CD4-positive, alpha-beta T cell treated with Interleukin-17A for 4 hours (primary cell): ENCODE results near the gene CBLB.

Experiments
- DNase-seq: peaks from one replicate; pipeline ENCODE4 v3.0.0-alpha.2; 2020; ENCODE audit warnings: mixed read lengths

The CBLB gene

DNA sequence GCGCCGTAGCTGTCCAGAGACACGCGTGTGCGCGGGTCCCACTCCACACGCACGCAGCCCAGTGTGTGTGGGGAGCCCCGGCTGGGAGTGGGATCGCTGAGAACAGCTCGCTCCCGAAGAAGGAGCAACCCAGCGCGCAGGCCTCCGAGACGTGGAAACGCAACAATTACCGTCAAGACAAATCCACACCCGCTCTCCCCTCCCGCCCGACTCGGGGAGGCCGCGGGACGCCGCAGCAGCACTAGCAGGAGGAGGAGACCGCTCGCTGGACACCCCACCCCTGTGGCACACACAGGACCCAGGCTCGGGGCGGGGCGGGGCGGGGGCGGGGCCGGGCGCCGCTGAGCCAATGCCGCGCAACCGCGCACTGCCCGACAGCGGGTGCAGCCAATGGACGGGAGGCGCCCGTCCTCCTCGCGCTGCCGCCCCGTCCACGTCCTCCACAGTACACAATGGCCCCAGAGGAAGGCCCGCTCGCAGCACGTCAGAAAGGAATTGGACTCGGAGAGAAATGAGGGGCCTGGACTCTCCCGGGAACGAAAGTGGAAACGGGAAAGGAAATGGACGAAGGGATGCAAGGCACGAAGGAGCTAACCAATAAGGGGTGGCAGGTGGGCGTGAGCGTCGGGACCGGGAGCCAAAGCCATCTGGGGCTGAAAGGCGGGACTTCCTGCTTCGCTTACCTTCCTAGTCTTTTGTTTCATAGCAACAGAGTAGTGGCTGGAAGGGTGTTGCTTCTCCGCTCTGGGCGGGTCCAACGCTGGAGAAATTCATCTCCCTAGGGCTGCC, at the start of gene CBLB:
CBLB (minus strand) TSS at position 271 of the 789 bp plus-strand sequence. CDS start 1,435 bp downstream, outside the sequence.
- peak; percentile 92 for DNase-seq

DNA sequence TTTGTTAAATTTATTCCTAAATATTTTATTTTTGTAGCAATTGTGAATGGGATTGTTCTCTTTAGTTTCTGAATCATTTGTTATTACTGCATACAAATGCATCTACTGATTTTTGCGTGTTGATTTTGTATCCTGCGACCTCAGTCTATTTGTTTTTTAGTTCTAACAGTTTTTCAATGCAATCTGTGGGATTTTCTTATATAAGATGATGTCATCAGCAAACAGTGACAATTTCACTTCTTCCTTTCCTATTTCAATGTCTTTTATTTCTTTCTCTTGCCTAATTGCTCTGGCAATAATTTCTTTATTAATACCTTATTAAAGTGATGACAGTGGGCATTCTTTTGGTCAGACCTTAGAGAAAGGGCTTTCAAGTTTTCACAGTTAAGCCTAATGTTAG, 48.0 kb upstream of the CBLB start:
- DNase-seq, result no peak

DNA sequence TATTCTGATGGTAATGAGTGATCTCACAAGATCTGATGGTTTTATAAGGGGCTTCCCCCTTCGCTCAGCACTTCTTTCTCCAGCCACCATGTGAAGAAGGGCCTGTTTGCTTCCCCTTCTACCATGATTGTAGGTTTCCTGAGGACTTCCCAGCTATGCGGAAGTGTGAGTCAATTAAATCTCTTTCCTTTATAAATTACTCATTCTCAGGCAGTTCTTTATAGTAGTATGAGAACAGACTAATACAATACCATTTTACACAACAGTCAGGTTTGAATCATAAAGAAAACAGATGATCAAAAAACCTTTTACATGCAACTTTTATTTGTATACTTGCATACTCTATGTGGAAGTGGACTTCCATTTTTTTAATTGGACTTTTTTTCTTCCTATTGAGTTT, 46.7 kb upstream of the CBLB start:
- no peak for DNase-seq

DNA sequence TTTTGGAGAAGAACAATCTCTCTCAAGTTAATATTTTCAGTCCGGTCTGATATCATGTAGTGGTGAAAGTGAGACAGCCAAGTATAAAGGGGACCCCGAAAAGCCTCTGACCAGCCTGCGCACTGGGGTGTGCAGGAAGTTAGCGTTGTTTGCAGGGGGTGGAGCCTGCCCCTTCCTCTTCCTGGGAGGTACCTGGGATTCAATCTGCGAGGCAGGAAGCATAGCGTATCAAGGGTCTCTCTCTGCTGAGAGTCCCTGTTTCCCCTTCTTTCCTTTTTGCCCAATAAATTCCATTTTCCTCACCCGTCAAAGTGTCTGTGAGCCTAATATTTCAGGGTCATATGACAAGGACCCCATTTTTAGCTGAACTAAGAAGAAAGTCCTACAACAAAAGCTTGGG, 44.8 kb upstream of the CBLB start:
- no peak for DNase-seq

DNA sequence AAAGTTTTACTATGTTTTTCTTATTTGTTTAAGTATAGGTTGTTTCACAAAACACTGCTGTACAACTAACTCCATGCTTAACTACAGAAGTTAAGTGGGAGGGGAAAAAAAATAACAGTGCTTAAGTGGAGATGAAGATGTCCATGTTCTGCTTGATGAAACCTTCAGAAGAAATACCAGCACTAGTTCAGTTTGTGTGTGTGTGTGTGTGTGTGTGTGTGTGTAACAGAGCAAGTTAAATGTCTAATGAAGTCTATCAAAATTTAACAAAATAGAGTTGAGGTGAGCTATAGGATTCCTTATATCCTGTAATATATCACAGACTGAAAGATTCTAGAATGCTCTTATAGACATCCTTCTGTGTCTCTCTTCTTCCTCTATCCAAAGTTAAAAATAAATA, 44.1 kb upstream of the CBLB start:
- DNase-seq, result no peak

DNA sequence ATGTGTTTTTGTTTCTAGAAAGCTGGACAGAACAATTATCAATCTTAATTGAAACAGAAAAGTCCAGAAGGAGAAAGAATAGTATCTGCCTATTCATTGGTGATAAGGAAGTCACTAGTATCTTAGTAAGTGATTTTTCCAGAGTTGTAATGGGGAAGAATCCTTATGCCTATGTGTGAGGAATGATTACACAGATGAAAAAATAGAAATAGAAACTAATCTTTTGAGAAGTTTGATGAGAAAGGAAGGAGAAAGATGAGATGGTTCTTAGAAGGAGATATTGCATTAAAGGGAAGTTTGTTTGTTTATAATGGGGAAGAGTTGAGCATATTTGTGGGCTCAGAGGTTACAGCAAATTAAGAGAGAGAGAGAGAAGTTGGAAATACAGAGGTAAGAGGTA, 42.7 kb upstream of the CBLB start:
- no peak for DNase-seq

DNA sequence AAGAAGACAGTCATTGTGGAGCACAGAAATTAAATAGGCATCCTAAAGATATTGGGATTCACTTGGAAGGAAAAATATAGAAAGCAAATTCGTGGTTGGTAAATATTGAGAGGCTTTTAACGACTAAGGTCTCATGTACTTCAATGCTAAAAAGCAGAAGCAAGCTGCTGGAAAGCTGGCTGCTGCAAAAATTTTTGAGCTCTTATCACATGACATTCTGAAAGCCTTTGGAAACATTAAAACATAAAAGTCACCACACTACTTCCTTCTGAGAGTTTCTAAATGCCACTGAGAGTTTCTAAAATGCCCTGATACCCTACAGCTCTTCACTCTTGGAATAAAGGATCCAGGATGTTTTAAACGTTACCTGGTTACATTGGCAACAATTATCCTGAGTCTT, 39.0 kb upstream of the CBLB start:
- no peak for DNase-seq

DNA sequence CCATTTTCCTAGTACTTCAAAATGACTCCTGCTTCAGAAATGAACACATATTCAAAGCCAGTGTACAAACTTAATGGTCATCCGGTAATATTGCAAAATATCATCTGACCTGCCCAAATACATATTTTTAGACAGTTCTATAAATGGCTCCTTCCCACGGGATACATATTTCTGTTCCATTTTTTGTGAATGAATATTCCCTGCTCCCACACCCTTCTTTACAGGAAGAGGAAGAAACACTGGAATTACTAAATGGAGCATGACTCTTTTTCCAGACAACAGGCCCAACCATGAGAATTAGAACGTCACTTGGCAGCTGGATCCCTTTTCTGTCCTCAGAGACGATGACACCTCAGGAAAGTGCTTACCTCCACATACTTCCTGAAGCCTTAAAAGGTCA, 38.0 kb upstream of the CBLB start:
- no peak for DNase-seq

DNA sequence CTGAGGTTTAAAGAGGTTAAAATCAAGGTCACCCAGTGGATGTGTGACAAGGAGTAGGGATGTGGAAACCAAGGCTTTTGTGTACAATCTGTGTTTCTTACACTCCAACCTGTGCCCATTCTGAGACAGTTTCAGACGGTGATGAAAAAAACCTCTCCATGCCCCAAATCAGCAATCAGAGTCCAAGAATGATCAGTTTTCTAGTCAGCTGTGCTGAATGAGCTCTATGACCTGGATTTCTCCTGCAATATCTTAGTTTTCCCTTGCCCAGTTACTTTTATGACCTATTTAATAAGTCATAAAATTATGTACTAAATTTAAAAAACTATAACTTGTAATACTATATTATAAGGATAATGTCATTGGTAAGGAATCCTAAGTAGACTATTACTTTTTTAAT, 37.5 kb upstream of the CBLB start:
- no peak for DNase-seq

DNA sequence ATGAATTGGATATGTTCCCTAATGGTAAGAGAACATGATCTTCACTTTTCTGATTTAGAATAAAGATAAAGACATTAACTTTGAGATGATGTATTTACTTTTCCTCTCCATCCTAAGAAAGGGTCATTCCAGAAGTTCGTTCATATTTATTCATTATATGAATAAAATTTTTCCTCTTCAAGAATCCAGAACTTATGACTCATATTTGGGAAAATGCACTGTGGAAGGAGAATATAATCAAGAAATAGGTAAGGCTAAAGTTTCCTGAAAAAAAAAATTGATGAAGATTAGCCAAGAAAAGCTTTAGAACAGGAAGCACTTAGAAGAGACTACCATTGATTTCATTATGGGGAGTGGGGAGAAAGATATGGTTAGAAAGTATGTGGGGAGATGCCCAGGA, 36.5 kb upstream of the CBLB start:
- DNase-seq, result no peak

DNA sequence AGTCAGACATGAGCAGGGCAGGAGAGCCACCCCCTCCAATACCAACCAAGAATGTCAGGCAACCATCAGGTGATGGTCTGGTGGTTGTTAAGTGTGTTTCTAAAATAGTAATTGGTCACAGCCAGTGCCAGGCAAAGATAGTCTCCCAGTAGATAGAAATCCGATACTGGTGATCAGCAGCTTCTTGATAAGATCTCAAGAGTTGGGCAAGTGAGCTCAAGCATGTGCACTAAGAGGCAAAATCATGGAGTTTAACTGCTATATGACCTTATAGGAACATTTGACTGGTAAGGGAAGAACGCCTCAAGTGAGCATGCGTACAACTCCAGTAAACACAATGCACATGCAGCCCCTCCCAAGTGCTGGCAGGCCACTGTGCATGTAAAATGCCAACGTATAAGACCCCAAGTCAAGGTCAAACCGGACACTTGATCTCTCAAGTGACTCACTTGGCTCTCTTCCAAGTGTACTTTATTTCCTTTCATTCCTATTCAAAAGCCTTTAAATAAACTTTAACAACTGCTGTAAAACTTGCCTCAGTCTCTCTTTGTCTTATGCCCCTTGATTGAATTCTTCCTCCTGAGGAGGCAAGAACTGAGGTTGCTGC, 36.0 kb upstream of the CBLB start:
- DNase-seq, result no peak

DNA sequence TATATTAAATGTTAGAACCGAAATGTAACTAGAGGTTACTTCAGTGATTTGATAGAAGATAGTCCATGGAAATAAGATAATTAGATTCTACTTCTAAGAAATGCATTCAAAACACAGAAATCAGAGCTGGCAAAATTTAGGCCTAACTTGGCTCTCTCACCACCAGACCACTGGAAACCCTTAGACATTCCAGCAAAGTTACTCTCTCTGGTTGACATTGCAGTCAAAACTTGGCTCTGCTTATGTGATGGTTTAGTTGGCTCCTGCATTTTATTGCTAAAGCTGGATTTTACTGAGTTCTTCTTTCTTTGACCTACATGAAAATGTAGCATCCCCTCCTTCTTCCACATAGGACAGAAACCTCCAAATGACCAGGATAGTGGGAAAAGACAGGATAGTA, 35.4 kb upstream of the CBLB start:
- DNase-seq, result no peak

DNA sequence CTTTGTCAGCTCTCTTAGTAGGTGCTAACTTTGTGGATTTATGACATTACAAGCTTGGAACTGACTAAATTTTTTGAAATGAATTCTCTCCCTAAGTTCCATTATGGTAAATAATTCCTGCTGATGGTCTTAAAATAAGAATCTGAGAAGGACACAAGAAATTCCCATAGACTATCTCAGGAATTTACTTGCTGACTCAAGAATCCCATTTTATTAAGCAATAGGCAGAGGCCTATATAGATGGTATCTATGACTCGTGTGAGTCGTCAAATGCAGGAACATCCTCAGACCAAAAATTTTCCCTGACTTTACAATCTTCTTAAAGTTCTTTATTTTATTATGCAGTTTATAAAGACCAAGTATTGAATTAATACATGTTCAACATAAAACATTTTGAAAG, 30.7 kb upstream of the CBLB start:
- no peak for DNase-seq

DNA sequence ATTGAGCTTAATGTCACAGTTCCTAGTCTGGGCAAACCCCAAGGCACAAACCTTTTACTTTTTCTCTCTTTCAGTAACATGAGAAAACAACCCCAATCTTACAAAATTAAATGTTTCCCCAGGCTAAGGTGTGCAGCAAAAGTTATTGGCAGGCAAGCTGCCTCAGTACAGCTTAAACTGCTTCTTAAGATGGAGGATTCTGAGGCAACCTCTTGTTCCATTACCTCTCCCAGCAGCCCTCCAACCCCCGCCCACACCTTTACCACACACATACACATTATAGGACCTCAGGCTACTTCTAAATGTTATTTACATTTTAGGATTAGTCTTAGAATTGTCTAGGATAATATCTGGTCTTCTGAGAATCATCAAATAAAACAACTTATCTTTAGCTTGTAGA, 22.3 kb upstream of the CBLB start:
- DNase-seq, result no peak

DNA sequence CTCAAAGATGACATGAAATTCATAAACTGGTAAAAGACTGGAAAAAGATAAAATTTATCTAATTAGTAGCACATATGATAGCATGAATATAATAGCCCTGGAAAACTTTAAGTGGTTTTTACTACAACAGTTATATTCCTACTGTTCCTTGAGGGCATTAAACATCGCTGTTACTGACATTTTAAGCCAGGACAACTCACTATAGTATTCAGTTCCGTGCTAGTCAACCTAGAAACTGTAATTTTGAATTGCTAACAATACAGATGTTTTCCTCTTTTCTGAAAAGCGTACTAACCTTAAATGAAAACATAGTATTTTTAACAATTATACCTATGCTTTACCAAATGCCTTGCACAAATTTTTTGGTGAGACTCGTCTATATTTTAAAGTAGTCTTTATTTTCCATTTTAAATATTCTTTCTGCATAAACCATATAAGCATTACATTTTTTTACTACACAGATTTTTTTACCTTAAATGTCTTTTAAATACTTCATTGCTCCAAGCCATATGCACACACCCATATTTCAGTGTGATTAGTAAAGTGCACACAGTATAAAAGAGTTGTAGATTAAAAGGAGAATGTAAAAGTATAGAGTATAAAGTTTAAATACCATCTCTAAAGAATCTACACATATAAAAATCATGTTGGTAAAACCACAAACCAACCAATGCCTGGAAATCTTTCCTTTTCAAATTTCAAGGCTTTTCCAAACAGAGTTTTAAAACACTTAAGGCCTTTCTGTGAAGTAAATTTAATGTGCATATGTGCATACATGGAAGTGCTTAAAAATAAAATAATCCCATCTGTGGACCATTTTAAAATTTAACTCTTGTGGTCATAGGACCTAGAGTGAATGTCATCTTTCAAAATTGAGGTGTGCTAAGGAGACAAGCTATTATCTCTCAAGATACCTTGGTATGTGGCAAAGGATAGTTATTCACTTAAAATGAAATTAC, 20.1 kb upstream of the CBLB start:
- no peak for DNase-seq

DNA sequence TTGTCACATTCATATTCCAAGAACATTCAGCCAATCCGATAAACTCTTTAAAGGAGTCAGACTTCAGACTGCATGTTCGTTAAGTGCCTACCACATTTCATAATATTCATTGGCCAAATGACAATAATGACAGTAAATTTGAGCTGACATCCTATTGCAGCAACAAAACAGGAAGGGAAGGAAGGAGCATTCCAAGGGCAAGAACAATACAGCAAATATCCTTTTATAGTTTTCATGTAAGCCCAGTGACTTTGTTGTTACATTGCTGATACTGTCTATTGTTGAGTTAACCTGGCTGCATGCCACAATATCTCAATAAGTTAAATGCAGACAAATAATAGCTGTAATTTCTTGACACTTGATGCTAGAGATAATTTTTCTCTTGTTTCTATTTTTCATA, 16.4 kb upstream of the CBLB start:
- no peak for DNase-seq

DNA sequence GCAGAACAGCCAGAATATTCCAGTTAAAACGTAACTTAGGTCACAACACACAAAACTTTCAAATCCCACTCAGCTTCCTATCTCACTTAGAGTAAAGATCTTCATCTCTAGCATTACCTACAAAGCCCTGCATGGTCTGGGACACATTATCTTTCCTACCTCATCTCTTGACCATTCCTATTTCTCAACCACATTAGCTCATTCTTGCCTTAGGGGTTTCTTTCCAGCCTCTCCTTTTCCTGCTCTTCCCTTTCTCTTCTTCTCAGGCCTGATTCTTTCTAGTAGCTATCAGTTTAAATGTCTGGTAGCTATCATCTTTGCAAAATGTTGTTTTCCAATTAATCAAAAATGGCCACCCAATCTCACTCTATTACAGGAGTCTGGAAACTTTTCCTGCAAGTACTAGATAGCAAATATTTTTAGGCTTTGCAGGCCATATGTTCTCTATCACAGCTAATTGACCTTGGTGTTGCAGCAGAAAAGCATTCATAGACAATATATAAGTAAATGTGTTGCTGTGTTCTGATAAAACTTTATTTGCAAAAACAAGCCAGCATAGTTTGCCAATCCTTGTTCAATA, 15.1 kb upstream of the CBLB start:
- no peak for DNase-seq

DNA sequence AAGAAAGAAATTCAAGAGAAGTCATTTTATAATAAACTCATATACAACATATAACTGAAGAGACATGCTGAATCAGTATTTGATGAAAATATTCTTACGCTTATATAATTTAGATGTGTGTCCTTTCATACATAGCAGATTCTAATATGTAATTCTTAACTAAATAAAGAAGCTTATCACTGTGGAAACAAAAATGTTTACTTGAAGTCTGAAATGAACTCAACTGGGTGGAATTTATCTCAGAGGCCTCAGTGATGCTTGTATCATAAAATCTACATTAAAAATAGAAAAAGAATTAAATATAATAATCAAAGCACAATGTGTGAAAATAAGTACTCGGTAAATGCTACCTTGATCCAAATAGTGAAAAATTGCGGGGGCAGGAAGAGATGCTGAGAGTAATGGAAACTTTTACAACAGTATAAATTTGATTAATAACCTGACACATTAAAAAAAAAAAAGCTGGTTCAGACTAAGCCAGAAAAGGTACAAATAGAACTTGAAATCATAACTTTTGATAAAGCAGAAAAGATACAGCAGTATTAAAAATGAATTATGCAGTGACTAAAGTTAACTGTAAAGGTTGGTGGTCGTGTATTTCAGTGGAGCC, 12.0 kb upstream of the CBLB start:
- DNase-seq, result no peak

DNA sequence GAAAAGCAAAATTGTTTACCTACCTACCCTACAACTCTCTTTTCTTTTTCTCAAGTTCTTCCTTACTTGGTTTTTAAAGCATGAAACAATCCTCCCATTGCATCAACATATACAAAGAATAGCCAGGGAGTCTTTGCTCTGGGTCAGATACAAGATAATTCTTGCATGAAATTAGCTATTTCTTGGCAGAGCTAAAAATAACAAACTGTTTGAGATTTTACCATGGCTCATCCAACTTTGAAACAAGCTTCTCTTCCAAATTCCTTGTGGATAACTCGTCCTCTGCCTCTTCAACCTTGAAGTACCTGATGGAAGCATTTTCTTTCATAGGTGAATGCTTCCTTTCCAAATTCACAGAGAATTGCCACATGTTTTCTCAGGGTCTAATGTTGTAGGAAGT, 9.2 kb upstream of the CBLB start:
- no peak for DNase-seq

DNA sequence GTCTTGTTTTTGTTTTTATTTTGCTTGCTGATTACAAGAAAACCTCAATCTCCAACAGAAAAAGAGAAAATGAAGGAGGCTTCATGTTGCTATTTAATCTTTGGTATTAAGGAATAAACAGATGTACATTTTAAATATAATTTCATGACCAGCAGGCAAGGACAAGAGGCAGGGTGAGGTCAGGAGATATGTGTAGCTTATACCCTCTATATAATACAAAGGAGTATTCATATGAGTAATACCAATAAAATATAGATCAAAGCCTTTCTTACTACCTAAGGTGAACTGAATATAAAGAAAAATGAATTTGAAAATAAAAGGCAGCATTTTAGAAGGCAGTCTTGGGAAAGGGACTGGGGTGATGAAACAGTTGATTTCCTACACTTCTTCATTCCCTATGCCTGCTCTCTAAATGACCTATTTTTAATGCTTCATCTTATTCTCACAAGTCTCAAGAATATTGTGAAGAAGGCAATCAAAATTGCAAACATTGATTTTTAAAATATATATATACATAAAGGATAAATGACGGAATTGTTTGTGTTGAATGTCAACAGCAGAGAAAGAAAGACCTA, 8.6 kb upstream of the CBLB start:
- DNase-seq, result no peak

DNA sequence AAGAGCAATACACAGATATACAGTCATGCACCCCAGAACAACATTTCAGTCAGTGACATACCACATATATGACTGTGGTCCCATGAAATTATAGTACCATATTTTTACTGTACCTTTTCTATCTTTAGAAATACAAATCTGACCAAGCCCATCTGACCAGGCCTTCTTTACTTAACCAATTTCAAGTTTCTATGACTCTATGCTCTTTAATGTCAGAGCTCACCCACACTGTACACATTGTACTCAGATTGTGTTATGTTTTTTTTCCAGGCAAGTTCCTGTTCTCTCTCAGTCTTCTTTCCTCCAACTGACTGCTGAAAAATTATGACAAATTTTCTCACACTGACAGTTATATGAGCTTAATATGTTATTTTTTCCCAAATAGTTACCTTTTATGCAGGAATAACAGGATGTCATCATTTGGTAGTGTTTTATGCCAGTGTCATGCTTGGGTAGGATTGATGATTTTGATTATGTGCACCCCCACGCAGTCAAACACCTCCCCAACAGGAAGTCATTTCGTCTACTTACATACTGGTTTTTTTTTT, 8.0 kb upstream of the CBLB start:
- peak; percentile 37 for DNase-seq
